ENCODE results near the gene TP73.

DNA sequence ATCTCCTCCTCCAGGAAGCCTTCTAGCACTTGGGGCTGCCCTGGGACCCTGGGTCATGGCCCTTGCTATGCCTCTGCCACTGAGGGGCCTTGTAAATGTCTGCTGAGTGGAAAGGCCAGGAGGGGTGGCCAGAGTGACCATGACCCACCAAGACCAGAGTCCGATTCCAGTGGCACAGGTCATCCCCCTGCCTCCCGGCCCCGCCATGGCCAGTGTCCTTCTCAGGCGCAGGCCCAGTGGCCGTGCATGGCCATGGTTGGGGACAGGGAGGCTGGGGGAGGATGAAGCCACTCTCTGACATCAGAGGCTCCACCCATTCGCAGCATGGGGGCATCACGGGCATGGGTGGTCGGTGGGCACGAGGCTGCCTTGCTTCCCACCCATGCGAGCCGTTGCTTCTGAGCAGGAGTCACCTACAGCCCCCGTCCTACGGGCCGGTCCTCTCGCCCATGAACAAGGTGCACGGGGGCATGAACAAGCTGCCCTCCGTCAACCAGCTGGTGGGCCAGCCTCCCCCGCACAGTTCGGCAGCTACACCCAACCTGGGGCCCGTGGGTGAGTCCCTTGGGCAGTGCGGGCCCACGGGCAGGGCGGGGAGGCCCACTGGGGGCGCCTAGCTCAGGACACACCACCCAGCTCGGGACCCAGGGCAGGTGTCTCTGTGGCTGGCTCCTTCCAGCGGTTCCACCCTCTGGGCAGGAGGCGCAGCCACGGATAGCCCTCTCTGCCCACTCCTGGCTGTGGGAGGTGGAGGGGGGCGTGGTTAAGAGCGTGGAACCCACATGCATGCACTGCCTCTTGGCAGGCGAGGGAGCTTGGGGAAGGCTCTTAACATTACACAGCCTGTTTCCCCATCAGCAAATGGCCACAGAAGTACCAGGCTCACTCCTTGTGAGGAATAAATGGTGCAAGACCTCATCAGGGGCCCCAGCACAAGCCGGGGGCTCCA is 77.6 kb downstream of the TP73 start:
- TF ChIP-seq POLR2A (IDR thresholded peaks at IDR 0.05; ENCODE audit: low read length) (no peak), GATA1 (IDR thresholded peaks at IDR 0.05; ENCODE audit: low read depth, low read length) (no peak)
